GM12864 (cell line): ENCODE data around the gene RDH5.
A peak's percentile ranks its signal among the peaks of the same experiment; 100 is the strongest.

ENCODE experiments used
- DNase-seq: peaks from one replicate; pipeline ENCODE4 v3.0.0-alpha.2; 2011; ENCODE audit warnings: low read depth
- H3K4me3 ChIP-seq: 2 replicates; pipeline ENCODE4 v1.5.1; 2011; ENCODE audit warnings: mild to moderate bottlenecking, low read depth, low read length, control low read depth
- TF ChIP-seq, protein P1 (sequence below): IDR thresholded peaks from 2 replicates; pipeline ENCODE4 v1.5.1; 2011; ENCODE audit warnings: low read depth, mild to moderate bottlenecking, moderate library complexity, low read length, control low read depth, inconsistent platforms; ENCODE audit errors: missing control alignments

The RDH5 gene

DNA sequence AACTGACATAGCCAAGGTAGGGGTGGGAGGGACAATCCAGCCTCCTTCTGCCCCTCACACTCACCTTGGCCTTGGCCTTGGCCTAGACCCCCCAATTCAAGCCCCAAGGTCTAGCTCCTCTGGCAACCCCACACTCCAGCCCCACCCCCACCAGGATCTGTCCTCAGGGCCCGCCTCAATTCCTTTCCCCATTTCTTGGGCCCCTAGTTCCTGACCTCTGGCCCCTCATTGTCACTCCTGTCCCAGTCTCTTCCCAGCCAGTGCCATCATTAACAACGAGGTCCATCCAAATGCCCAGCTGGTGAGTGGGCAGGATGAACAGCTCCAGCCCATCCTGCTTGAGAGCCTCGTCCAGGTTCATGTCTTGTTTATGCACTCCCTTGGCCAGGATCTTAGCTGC lies 15.9 kb downstream of the RDH5 start:
- TF ChIP-seq, protein P1, sequence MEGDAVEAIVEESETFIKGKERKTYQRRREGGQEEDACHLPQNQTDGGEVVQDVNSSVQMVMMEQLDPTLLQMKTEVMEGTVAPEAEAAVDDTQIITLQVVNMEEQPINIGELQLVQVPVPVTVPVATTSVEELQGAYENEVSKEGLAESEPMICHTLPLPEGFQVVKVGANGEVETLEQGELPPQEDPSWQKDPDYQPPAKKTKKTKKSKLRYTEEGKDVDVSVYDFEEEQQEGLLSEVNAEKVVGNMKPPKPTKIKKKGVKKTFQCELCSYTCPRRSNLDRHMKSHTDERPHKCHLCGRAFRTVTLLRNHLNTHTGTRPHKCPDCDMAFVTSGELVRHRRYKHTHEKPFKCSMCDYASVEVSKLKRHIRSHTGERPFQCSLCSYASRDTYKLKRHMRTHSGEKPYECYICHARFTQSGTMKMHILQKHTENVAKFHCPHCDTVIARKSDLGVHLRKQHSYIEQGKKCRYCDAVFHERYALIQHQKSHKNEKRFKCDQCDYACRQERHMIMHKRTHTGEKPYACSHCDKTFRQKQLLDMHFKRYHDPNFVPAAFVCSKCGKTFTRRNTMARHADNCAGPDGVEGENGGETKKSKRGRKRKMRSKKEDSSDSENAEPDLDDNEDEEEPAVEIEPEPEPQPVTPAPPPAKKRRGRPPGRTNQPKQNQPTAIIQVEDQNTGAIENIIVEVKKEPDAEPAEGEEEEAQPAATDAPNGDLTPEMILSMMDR, result no peak
- no peak for DNase-seq
- no peak overlapping the region for H3K4me3 ChIP-seq

DNA sequence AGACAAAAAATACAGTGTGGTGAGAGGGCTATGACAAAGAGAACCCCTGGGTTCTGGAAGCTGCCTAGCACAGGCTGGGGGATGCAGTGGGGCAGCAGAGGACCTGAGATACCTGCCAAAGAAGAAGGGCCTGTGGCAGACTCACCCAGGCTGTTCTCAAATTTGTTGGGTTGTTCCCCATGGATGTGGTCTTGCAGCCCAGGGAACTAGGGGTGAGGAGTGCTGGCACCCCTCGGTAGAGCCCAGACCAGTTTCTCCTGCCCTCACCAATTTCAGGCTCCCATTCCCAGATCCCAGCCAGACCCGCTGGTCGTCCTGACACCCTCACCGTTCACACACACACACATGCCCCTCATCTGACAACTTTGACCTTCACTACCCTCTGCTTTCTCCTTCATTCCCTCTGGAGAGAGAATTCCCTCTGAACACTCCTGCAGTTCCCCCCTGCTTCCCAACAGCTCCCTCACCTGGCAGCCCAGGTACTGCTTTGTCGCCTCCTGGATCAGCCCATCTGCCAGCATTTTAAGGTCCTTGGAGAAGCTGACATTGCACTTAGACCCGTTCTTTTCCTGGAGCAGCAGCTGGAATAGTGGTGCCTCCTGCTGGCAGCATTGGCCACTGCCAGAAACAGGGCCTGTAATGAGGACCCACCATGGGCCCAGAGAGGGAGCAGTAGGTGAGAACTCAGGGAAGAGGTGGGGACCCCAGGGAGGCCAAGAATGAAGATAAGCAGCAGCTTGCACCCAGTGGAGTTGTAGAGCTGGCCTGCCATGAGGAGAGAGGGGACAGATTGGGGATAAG lies 16.8 kb downstream of the RDH5 start:
- TF ChIP-seq, protein P1, result peak; percentile 91
- no peak overlapping the region for H3K4me3 ChIP-seq
- no peak for DNase-seq

DNA sequence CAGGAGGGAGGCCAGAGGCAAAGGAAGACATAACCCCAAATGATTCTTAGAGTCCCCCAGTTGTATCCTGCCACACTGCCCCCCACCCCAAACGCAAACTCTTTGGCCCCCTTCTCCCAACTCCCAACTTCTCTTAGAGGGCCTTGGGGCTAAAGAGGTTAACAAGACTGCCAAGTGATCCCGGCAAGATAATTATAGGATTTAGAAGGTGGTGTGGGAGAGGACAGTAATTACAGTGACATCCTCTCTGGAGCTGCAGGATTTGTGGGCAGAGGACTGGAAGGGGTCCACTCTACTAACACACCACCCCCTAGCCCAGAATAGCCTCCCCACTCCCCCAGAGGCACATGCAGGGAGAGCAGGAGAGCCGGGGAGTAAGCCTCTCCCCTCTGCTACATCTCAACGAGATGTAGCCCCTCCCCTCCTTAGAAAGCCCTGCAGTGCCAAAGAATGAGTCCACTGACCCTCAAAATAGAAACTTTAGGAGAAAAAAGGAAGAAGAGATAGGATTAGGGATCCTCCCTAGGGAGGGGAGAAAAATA lies 17.5 kb downstream of the RDH5 start:
- peak overlapping the region; percentile 64 for H3K4me3 ChIP-seq
- DNase-seq, result no peak

DNA sequence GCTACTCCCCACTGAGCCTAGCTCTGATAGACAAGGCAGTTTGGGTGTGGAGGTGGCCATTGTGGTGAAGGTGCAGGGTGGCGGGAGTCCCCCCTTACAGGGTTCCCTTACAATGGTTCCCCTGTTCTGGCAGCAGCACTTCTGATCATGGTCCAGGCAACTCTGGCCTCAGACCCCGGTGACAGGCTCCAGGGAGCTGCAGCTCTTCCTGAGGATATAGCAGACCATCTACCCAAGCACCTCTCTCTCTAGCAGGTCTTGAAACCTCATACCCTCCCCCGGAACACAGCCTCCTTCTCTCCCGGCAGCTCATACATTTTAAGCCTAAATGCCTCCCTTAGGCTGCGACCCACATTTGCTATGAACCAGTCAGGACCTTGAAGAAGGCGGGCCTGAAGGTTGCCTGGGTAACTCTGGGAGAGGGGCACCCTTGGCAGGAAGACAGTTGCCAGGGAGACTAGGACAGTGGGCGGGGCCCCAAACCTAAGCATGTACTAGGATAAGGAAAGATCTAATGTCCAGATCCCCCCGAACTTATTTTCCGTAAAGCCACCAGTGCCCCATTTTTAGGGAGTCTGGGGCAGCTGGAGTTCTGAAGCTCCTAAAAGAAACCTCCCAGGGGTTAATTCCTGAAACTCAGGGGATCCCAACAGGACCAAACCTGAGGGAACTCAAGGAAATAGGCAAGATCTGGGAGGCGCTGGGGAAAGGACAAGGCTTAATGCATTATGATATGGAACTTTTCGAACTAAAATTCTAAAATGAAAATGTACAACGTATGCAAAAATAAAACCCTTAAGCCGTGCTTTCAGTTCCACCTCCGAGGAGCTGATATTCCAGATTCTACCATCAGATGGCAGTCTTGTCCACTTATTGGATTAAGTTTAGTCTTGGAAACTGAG lies 18.2 kb downstream of the RDH5 start:
- peak overlapping the region; percentile 64 for H3K4me3 ChIP-seq
- TF ChIP-seq, protein P1, result peak; percentile 70
- DNase-seq, result peak; percentile 73

More for the DNA sequence above, 17.5 kb downstream of the RDH5 start:
- TF ChIP-seq, protein P1, result no peak

DNA sequence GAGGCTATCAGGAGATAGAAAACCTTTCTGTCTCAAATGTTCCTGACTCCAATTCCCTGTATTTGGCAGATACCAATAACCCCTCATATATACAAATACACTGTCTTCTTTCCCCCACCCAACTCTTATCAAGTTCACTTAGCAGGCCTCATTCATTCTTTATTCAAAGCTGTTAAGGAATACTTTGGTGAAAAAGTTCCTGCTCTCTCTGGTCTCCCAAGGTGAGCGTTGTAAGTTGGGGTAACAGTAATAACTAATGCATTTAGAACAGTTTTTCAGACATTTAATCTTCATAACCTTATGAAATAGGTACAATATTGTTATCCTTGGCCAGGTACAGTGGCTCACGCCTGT lies 18.8 kb downstream of the RDH5 start:
- H3K4me3 ChIP-seq, result no peak overlapping the region; the same call in 1 of the 2 replicates
- TF ChIP-seq, protein P1, result no peak
- no peak for DNase-seq

DNA sequence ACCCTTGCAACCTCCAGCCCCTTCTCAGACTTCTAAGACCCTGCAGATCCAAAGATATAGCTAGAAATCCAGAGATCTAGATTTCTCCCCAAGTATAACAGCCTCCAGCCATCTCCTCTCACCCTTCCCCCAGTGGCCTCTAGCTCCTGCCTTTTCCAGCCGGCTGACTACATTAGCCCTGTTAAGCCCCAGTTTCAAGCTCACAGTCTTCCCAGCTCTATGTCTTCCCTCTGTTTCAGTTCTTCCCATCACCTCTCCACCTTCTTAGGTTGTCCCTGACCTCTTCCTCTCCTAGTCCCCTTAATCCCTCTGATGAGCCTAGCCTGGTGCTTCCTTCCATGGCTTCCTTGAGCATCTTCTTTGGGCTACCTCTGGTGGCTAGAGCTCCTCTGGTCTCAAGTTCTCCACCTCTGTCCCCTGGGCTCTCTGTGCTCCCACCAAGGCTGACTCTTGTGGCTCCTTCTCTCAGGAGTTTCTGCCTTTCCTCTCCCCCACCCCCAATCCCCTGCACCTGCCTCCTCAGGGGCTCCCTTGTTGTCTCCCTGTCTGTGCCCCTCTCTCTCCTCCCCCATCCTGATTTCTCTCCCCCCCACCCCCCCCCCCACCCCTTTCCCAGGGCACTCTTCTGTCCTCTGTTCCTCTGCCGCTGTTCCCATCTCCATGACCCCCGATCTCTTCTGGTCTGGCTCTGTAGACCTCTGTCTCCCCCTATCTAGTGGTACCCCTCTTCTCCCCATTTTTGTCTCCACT lies 21.9 kb downstream of the RDH5 start:
- no peak for DNase-seq
- TF ChIP-seq, protein P1, result no peak
- peak overlapping the region; percentile 41 for H3K4me3 ChIP-seq
